Fibroblast of peridontal ligament (primary cell): Measurements from ENCODE around the gene SBK1.
"Not testable (repeated sequence)": the region's sequence is repeated elsewhere in the genome, so short reads cannot be mapped to it uniquely, and the experiment has no call there.

Source experiments
- DNase-seq: peaks from one replicate; pipeline ENCODE4 v3.0.0-alpha.2; 2010; ENCODE audit errors: extremely low read depth

Gene SBK1

GRCh38 chr16:28291651-28292626 is at the start of gene SBK1:
TSS of gene SBK1 (plus strand) at chr16:28292525. CDS start at chr16:28317392, 24,867 bp downstream.
- DNase-seq, result peak; percentile 23

GRCh38 chr16:28249483-28249882 is 42.8 kb upstream of the SBK1 start:
- not testable (repeated sequence) for DNase-seq

- no peak for DNase-seq
Observed at GRCh38 chr16:28250999-28251398, 41.3 kb upstream of the SBK1 start.

GRCh38 chr16:28254158-28254557 is 38.2 kb upstream of the SBK1 start:
- no peak for DNase-seq

- DNase-seq, result no peak
Observed at GRCh38 chr16:28255838-28256237, 36.5 kb upstream of the SBK1 start.

- no peak for DNase-seq
Observed at GRCh38 chr16:28257256-28257655, 35.1 kb upstream of the SBK1 start.

GRCh38 chr16:28258567-28258966 is 33.8 kb upstream of the SBK1 start:
- DNase-seq, result peak; percentile 11

GRCh38 chr16:28259091-28259780 is 33.1 kb upstream of the SBK1 start:
- DNase-seq, result no peak

GRCh38 chr16:28259781-28260150 is 32.6 kb upstream of the SBK1 start:
- no peak for DNase-seq

- no peak for DNase-seq
Observed at GRCh38 chr16:28260193-28260592, 32.1 kb upstream of the SBK1 start.

GRCh38 chr16:28261942-28262341 is 30.4 kb upstream of the SBK1 start:
- DNase-seq, result no peak

- no peak for DNase-seq
Observed at GRCh38 chr16:28263305-28263704, 29.0 kb upstream of the SBK1 start.

GRCh38 chr16:28264656-28265055 is 27.7 kb upstream of the SBK1 start:
- no peak for DNase-seq

GRCh38 chr16:28265822-28266221 is 26.5 kb upstream of the SBK1 start:
- no peak for DNase-seq

- DNase-seq, result no peak
Observed at GRCh38 chr16:28267356-28267755, 25.0 kb upstream of the SBK1 start.

- DNase-seq, result no peak
Observed at GRCh38 chr16:28273511-28273910, 18.8 kb upstream of the SBK1 start.

- no peak for DNase-seq
Observed at GRCh38 chr16:28274676-28275075, 17.6 kb upstream of the SBK1 start.

GRCh38 chr16:28276301-28276700 is 16.0 kb upstream of the SBK1 start:
- DNase-seq, result no peak

GRCh38 chr16:28277537-28278388 is 14.6 kb upstream of the SBK1 start:
- DNase-seq, result peak; percentile 72

- no peak for DNase-seq
Observed at GRCh38 chr16:28279006-28279405, 13.3 kb upstream of the SBK1 start.

- no peak for DNase-seq
Observed at GRCh38 chr16:28280881-28281836, 11.2 kb upstream of the SBK1 start.
